GM12878 (cell line): ENCODE data around the gene PNMA1. TPM values are rescaled to one million over a fixed set of nuclear protein-coding genes. Genes with fewer than 3 reads are reported as not detected.

Experiments used
- ATF3 ChIP-seq: IDR thresholded peaks from 2 replicates; pipeline ENCODE4 v1.6.1; 2011; ENCODE audit warnings: low read depth, mild to moderate bottlenecking, low read length, moderate library complexity, borderline replicate concordance; ENCODE audit errors: extremely low read depth
- BHLHE40 ChIP-seq, 2 experiments: fragments of 450-650 bp in 1 of 2; IDR thresholded peaks; 2 replicates each; pipeline ENCODE4 v1.6.1; 2011 to 2017; ENCODE audit warnings: low read depth in 2 of 2, borderline replicate concordance in 1 of 2, improper control_type of control experiment in 1 of 2, low read length in 1 of 2, mild to moderate bottlenecking in 1 of 2
- CREB1 ChIP-seq: IDR thresholded peaks from 2 replicates; pipeline ENCODE4 v1.6.1; 2012; ENCODE audit warnings: low read depth, mild to moderate bottlenecking, inconsistent platforms
- CUX1 ChIP-seq: IDR thresholded peaks from 2 replicates; pipeline ENCODE4 v1.6.1; 2012; ENCODE audit warnings: improper control_type of control experiment, low read depth, low read length; ENCODE audit not compliant: insufficient replicate concordance
- ESRRA ChIP-seq: IDR thresholded peaks from 2 replicates; pipeline ENCODE4 v1.6.1; 2012; ENCODE audit warnings: mild to moderate bottlenecking, low read length, improper control_type of control experiment
- HDGF ChIP-seq: fragments of 450-650 bp; IDR thresholded peaks from 2 replicates; pipeline ENCODE4 v1.6.1; 2016; ENCODE audit warnings: antibody characterized with exemption
- JUND ChIP-seq: IDR thresholded peaks from 2 replicates; pipeline ENCODE4 v1.6.1; 2012; ENCODE audit warnings: low read depth, mild to moderate bottlenecking, low read length, improper control_type of control experiment, moderate library complexity
- MTA2 ChIP-seq: fragments of 450-650 bp; IDR thresholded peaks from 2 replicates; pipeline ENCODE4 v1.6.1; 2016; ENCODE audit warnings: low read depth, mild to moderate bottlenecking, moderate library complexity
- PBX3 ChIP-seq: IDR thresholded peaks from 2 replicates; pipeline ENCODE4 v1.6.1; 2011; ENCODE audit warnings: mild to moderate bottlenecking, low read depth, low read length, moderate library complexity; ENCODE audit not compliant: insufficient replicate concordance
- POLR2AphosphoS2 ChIP-seq: IDR thresholded peaks from 2 replicates; pipeline ENCODE4 v1.6.1; 2011; ENCODE audit warnings: low read depth, mild to moderate bottlenecking, low read length, improper control_type of control experiment, moderate library complexity
- POLR2AphosphoS5 ChIP-seq: IDR thresholded peaks from 2 replicates; pipeline ENCODE4 v1.6.1; 2011; ENCODE audit warnings: mild to moderate bottlenecking, low read length, inconsistent platforms
- RAD21 ChIP-seq: IDR thresholded peaks from 2 replicates; pipeline ENCODE4 v1.6.1; 2011; ENCODE audit warnings: mild to moderate bottlenecking, low read depth, low read length, moderate library complexity; ENCODE audit not compliant: insufficient read depth
- RELB ChIP-seq: fragments of 450-650 bp; IDR thresholded peaks from 2 replicates; pipeline ENCODE4 v1.6.1; 2017; ENCODE audit warnings: low read depth, mild to moderate bottlenecking, moderate library complexity
- SMARCA5 ChIP-seq: fragments of 450-650 bp; IDR thresholded peaks from 2 replicates; pipeline ENCODE4 v1.6.1; 2017; ENCODE audit warnings: mild to moderate bottlenecking
- SUPT20H ChIP-seq: IDR thresholded peaks from 2 replicates; pipeline ENCODE4 v1.6.1; 2011; ENCODE audit warnings: low read depth, mild to moderate bottlenecking, low read length, moderate library complexity, borderline replicate concordance; ENCODE audit not compliant: control insufficient read depth
- ZBTB11 ChIP-seq: fragments of 450-650 bp; formaldehyde crosslinking; IDR thresholded peaks from 2 replicates; pipeline ENCODE4 v1.5.0; 2022; ENCODE audit warnings: mild to moderate bottlenecking, missing genetic modification characterization
- ZNF24 ChIP-seq: fragments of 450-650 bp; IDR thresholded peaks from 2 replicates; pipeline ENCODE4 v1.6.1; 2017; ENCODE audit warnings: antibody characterized with exemption, mild to moderate bottlenecking
- ZNF274 ChIP-seq: IDR thresholded peaks from one replicate; pipeline ENCODE4 v1.8.0; 2011; ENCODE audit not compliant: insufficient read length, insufficient read depth
- polyA plus RNA-seq, 11 experiments: library from polyadenylated mRNA; depleted of rRNA in 4 of 11; unstranded in 6 of 11; stranded (reverse) in 5 of 11; fragments of >200 nt; fragmentation: Nextera tagmentation in 4 of 11; fragmentation: Illumina TruSeq in 1 of 11; extraction: Ambion mirVana in 4 of 11; extraction: Trizol in 1 of 11; gene quantifications; 1 replicate in 1 of 11; 2 replicates in 10 of 11; pipeline versions ENCODE4 v1.2.1 to v1.2.3, GENCODE V29; 2011 to 2016; ENCODE audit warnings: inconsistent platforms in 2 of 11, missing spikeins in 2 of 11, low read depth in 1 of 11
- total RNA-seq, 4 experiments: library from RNA; depleted of rRNA in 3 of 4; stranded (reverse); fragments of >200 nt in 3 of 4; fragmentation: Illumina TruSeq in 1 of 4; extraction: Trizol in 1 of 4; gene quantifications; 2 replicates each; pipeline versions ENCODE4 v1.2.1 to v1.2.3, GENCODE V29; 2013 to 2021

Gene PNMA1
- total and polyA plus RNA-seq, 10 of the 15 experiments (the other 5 are each of a cell fraction or from before 2014, with no cell fraction given), result 1.8 to 39.3 (median 11.1) TPM

GRCh38 chr14:73759183-73759713, 45.1 kb upstream of the PNMA1 start (continued):
- TF ChIP-seq ZNF274 (no peak), MTA2 (no peak), ZBTB11 (CRISPR knock-in tag) (no peak), SMARCA5 (no peak), POLR2AphosphoS2 (no peak; the same call in 1 of the 2 replicates), BHLHE40 (IDR thresholded peaks at IDR 0.05; ENCODE audit: borderline replicate concordance in 1 of 2, low read depth in 2 of 2, low read length in 1 of 2) (peak in 1 of 2 experiments; percentile 51; a peak in 1 of 4 replicates), RAD21 (no peak; the same call in 1 of the 2 replicates), ATF3 (no peak), SUPT20H (no peak), CREB1 (no peak), RELB (no peak), CUX1 (no peak), JUND (no peak), HDGF (no peak), POLR2AphosphoS5 (no peak; the same call in 1 of the 2 replicates), ESRRA (no peak), ZNF24 (no peak), PBX3 (no peak)
